ENCODE results near the gene ZNF367.

Gene ZNF367

DNA sequence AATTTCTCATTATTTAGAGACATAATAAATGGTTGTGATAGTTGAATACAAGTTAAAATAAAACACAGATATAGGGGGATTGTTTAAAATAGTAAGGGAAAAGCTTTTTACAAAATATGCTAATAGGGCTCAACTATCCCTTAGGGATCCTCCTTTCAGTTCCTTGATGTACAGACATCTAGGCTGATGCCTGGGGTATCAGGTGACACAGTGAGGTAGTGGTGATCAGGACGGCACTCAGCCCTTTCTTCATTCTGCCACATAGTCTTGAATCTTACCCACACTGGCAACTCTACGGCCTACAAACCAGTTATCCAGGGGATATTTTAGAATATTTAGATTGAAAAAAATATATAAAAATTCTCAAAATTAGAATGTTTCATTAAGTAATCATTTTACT lies 22.2 kb downstream of the ZNF367 start:
- H3K27ac ChIP-seq (replicated peaks): no peak overlapping the region
- DNase-seq (ENCODE audit: low read depth in 1 of 2, low spot score in 1 of 2): no peak
- TF ChIP-seq SPI1 (IDR thresholded peaks at IDR 0.05; ENCODE audit: borderline replicate concordance, low read depth) (no peak), POLR2AphosphoS5 (IDR thresholded peaks at IDR 0.05; ENCODE audit: low read depth) (no peak), GABPA (IDR thresholded peaks at IDR 0.05; ENCODE audit: low read depth) (no peak)
- TF ChIP-seq, protein P1, sequence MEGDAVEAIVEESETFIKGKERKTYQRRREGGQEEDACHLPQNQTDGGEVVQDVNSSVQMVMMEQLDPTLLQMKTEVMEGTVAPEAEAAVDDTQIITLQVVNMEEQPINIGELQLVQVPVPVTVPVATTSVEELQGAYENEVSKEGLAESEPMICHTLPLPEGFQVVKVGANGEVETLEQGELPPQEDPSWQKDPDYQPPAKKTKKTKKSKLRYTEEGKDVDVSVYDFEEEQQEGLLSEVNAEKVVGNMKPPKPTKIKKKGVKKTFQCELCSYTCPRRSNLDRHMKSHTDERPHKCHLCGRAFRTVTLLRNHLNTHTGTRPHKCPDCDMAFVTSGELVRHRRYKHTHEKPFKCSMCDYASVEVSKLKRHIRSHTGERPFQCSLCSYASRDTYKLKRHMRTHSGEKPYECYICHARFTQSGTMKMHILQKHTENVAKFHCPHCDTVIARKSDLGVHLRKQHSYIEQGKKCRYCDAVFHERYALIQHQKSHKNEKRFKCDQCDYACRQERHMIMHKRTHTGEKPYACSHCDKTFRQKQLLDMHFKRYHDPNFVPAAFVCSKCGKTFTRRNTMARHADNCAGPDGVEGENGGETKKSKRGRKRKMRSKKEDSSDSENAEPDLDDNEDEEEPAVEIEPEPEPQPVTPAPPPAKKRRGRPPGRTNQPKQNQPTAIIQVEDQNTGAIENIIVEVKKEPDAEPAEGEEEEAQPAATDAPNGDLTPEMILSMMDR (IDR thresholded peaks at IDR 0.05; ENCODE audit: insufficient read depth, low read length): no peak
- H3K27me3 ChIP-seq (ENCODE audit: insufficient read depth, poor library complexity, severe bottlenecking): no peaks in the 10 kb centered on the region
- no peak overlapping the region for H3K4me3 ChIP-seq (replicated peaks; ENCODE audit: insufficient read depth, low read length)

DNA sequence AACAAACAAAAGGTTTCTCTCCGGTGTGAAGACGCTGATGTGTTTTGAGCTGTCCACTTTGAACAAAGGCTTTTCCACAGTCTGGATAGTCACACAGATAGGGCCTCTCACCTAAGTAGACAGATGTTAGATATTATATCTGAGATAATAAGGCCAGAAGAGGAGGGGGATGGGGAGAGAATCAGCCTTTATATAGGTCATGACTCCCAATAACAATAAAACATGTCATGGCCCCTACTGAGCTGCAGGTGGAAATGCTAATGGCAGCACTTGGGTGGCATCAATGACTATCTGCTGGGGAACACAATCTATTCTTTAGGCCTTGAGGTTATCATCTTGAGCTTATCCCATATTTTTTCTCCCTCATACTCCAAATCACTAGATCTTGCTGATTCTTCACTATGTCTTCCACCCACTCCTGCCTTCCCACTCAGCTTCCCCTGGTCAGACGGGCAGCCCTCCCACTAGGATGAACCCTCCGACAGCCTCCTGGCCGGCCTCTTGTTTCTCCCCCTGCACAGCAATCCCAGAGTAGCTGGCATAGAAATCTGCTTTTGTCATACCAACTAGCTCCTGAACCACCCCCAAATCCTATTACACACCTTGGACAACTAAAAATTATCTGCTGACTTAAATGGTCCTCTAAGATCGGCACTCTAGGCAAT lies 23.2 kb downstream of the ZNF367 start:
- no peaks in the 10 kb centered on the region for H3K27me3 ChIP-seq (ENCODE audit: insufficient read depth, poor library complexity, severe bottlenecking)
- H3K27ac ChIP-seq (replicated peaks): no peak overlapping the region
- DNase-seq (ENCODE audit: low read depth in 1 of 2, low spot score in 1 of 2): no peak
- no peak for TF ChIP-seq POLR2AphosphoS5 (IDR thresholded peaks at IDR 0.05; ENCODE audit: low read depth)
- no peak for TF ChIP-seq GABPA (IDR thresholded peaks at IDR 0.05; ENCODE audit: low read depth)
- TF ChIP-seq, protein P1 (IDR thresholded peaks at IDR 0.05; ENCODE audit: insufficient read depth, low read length): no peak
- no peak for TF ChIP-seq SPI1 (IDR thresholded peaks at IDR 0.05; ENCODE audit: borderline replicate concordance, low read depth)
- TF ChIP-seq, protein P2, sequence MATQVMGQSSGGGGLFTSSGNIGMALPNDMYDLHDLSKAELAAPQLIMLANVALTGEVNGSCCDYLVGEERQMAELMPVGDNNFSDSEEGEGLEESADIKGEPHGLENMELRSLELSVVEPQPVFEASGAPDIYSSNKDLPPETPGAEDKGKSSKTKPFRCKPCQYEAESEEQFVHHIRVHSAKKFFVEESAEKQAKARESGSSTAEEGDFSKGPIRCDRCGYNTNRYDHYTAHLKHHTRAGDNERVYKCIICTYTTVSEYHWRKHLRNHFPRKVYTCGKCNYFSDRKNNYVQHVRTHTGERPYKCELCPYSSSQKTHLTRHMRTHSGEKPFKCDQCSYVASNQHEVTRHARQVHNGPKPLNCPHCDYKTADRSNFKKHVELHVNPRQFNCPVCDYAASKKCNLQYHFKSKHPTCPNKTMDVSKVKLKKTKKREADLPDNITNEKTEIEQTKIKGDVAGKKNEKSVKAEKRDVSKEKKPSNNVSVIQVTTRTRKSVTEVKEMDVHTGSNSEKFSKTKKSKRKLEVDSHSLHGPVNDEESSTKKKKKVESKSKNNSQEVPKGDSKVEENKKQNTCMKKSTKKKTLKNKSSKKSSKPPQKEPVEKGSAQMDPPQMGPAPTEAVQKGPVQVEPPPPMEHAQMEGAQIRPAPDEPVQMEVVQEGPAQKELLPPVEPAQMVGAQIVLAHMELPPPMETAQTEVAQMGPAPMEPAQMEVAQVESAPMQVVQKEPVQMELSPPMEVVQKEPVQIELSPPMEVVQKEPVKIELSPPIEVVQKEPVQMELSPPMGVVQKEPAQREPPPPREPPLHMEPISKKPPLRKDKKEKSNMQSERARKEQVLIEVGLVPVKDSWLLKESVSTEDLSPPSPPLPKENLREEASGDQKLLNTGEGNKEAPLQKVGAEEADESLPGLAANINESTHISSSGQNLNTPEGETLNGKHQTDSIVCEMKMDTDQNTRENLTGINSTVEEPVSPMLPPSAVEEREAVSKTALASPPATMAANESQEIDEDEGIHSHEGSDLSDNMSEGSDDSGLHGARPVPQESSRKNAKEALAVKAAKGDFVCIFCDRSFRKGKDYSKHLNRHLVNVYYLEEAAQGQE (IDR thresholded peaks at IDR 0.05; ENCODE audit: insufficient replicate concordance, low read depth): no peak
- H3K4me3 ChIP-seq (replicated peaks; ENCODE audit: insufficient read depth, low read length): no peak overlapping the region

DNA sequence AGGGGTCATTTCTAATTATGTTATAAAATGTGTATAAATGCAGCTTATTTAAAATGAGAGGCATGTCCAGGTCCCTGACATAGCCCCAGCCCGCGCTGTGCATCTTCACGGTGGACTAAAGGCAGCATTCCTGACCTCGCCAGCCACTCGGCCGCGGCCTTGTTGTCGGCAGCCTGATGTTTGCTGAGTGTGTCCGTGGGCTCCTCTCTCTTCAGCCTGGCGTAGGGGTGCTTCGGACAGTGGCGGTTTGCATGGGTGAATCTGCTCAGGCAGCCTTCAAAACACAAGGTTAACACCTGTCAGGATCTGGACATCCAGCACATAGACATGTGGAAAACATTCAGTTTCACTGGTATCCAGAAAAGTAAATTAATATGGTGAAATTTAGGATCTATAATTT lies 25.9 kb downstream of the ZNF367 start:
- TF ChIP-seq, protein P1 (IDR thresholded peaks at IDR 0.05; ENCODE audit: insufficient read depth, low read length): no peak
- no peak for TF ChIP-seq SPI1 (IDR thresholded peaks at IDR 0.05; ENCODE audit: borderline replicate concordance, low read depth)
- TF ChIP-seq, protein P2 (IDR thresholded peaks at IDR 0.05; ENCODE audit: insufficient replicate concordance, low read depth): no peak
- no peak for TF ChIP-seq POLR2AphosphoS5 (IDR thresholded peaks at IDR 0.05; ENCODE audit: low read depth)
- no peak for TF ChIP-seq GABPA (IDR thresholded peaks at IDR 0.05; ENCODE audit: low read depth)
- DNase-seq (ENCODE audit: low read depth in 1 of 2, low spot score in 1 of 2): no peak
- no peak overlapping the region for H3K4me3 ChIP-seq (replicated peaks; ENCODE audit: insufficient read depth, low read length)
- H3K27ac ChIP-seq (replicated peaks): no peak overlapping the region
- H3K27me3 ChIP-seq (ENCODE audit: insufficient read depth, poor library complexity, severe bottlenecking): no peaks in the 10 kb centered on the region

All from HL-60 (cell line).